Body of pancreas (tissue), 4 donors: Measurements from ENCODE around the gene PAPPA2.

Experiments used
- POLR2A ChIP-seq, 3 donors: fragments of 450-650 bp; IDR thresholded peaks; one replicate each; pipeline ENCODE4 v1.6.1; 2016; ENCODE audit warnings: antibody characterized with exemption in 3 of 3, mild to moderate bottlenecking in 2 of 3
- TF ChIP-seq, protein P1 (sequence below), 7 experiments: fragments of 450-650 bp in 4 of 7; fragments of 200-600 bp in 3 of 7; sonication (generic) in 3 of 7; IDR thresholded peaks; one replicate each; pipeline ENCODE4 v1.5.1; 2016 to 2019; ENCODE audit warnings: antibody characterized with exemption in 7 of 7

DNA sequence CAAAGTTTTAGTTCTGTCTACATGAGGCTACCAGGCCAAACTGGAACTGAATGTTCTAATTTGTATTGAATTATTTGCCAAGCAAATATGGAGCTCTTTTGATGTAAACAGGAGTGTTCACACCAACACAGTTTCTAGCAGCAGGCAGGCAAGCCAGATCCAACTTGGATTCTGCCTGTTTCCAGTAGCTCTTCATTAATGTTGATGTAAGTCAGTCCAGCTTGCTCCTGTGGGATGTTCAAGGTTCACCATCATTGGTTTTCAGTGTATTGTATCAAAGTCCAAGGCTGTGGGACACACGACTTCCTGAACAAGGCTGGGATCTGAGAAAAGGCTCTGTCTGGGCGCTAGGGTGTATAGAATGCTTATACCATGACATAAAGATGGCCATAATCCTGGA lies 68.1 kb downstream of the PAPPA2 start:
- TF ChIP-seq, protein P1, sequence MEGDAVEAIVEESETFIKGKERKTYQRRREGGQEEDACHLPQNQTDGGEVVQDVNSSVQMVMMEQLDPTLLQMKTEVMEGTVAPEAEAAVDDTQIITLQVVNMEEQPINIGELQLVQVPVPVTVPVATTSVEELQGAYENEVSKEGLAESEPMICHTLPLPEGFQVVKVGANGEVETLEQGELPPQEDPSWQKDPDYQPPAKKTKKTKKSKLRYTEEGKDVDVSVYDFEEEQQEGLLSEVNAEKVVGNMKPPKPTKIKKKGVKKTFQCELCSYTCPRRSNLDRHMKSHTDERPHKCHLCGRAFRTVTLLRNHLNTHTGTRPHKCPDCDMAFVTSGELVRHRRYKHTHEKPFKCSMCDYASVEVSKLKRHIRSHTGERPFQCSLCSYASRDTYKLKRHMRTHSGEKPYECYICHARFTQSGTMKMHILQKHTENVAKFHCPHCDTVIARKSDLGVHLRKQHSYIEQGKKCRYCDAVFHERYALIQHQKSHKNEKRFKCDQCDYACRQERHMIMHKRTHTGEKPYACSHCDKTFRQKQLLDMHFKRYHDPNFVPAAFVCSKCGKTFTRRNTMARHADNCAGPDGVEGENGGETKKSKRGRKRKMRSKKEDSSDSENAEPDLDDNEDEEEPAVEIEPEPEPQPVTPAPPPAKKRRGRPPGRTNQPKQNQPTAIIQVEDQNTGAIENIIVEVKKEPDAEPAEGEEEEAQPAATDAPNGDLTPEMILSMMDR (IDR thresholded peaks at IDR 0.05): no peak
- TF ChIP-seq POLR2A (IDR thresholded peaks at IDR 0.05): no peak
